HepG2 (cell line): ENCODE results near the gene SLC2A11. TPM values are rescaled to one million over a fixed set of nuclear protein-coding genes. Genes with fewer than 3 reads are reported as not detected.

Source experiments
- ARID5B ChIP-seq: IDR thresholded peaks from 2 replicates; pipeline ENCODE4 v1.4.0; 2020; ENCODE audit warnings: mild to moderate bottlenecking, missing genetic modification reagents
- JARID2 ChIP-seq: sonication (generic); formaldehyde crosslinking; IDR thresholded peaks from 2 replicates; pipeline ENCODE4 v1.8.1; 2023; ENCODE audit warnings: missing genetic modification reagents, inconsistent platforms; ENCODE audit not compliant: insufficient replicate concordance
- NBN ChIP-seq: fragments of 450-650 bp; conservative IDR thresholded peaks from 2 replicates; pipeline ENCODE4 v1.6.1; 2017
- NFYC ChIP-seq: IDR thresholded peaks from 2 replicates; pipeline ENCODE4 v1.6.1; 2016; ENCODE audit warnings: missing genetic modification reagents, missing compliant biosample characterization
- SKIL ChIP-seq: sonication (generic); formaldehyde crosslinking; IDR thresholded peaks from 2 replicates; pipeline ENCODE4 v1.8.0; 2022; ENCODE audit warnings: missing genetic modification reagents, mild to moderate bottlenecking, moderate library complexity, borderline replicate concordance
- SNAPC5 ChIP-seq: sonication (generic); formaldehyde crosslinking; IDR thresholded peaks from 2 replicates; pipeline ENCODE4 v1.8.1; 2023; ENCODE audit warnings: mild to moderate bottlenecking, missing genetic modification reagents, borderline replicate concordance
- SOX6 ChIP-seq, 2 experiments: fragments of 450-650 bp in 1 of 2; sonication (generic) in 1 of 2; formaldehyde crosslinking in 1 of 2; IDR thresholded peaks; 2 replicates each; pipeline versions ENCODE4 v1.4.0 to v1.6.1; 2017 to 2020; ENCODE audit warnings: antibody characterized with exemption in 1 of 2, mild to moderate bottlenecking in 1 of 2, missing genetic modification reagents in 1 of 2
- STAT6 ChIP-seq: sonication (generic); formaldehyde crosslinking; IDR thresholded peaks from 2 replicates; pipeline ENCODE4 v1.4.0; 2020; ENCODE audit warnings: missing genetic modification reagents, mild to moderate bottlenecking, borderline replicate concordance
- ZBTB49 ChIP-seq: sonication (generic); formaldehyde crosslinking; IDR thresholded peaks from 2 replicates; pipeline ENCODE4 v1.4.0; 2020; ENCODE audit warnings: missing genetic modification reagents, borderline replicate concordance
- ZNF414 ChIP-seq: sonication (generic); formaldehyde crosslinking; IDR thresholded peaks from 2 replicates; pipeline ENCODE4 v1.5.0; 2020; ENCODE audit warnings: missing genetic modification reagents
- ZNF501 ChIP-seq: sonication (generic); formaldehyde crosslinking; IDR thresholded peaks from 2 replicates; pipeline ENCODE4 v1.5.1; 2020; ENCODE audit warnings: mild to moderate bottlenecking, moderate library complexity, missing genetic modification reagents
- ZNF598 ChIP-seq: sonication (generic); formaldehyde crosslinking; IDR thresholded peaks from 2 replicates; pipeline ENCODE4 v1.5.1; 2020; ENCODE audit warnings: mild to moderate bottlenecking, missing genetic modification reagents, borderline replicate concordance
- polyA plus RNA-seq, 8 experiments: library from polyadenylated mRNA; depleted of rRNA in 3 of 8; stranded (reverse) in 7 of 8; unstranded in 1 of 8; fragments of >200 nt; fragmentation: Illumina TruSeq in 4 of 8; extraction: Trizol in 4 of 8; gene quantifications; 2 replicates each; pipeline versions ENCODE4 v1.2.1 to v1.2.3, GENCODE V29; 2011 to 2016; ENCODE audit warnings: low read depth in 4 of 8, missing spikeins in 1 of 8, mixed read lengths in 1 of 8; ENCODE audit not compliant: insufficient read depth in 1 of 8
- total RNA-seq, 5 experiments: library from RNA; depleted of rRNA; stranded (reverse); fragments of >200 nt; fragmentation: Illumina TruSeq; extraction: Trizol; gene quantifications; 2 replicates each; pipeline ENCODE4 v1.2.3, GENCODE V29; 2016; ENCODE audit warnings: low read depth in 1 of 5

The SLC2A11 gene
- total and polyA plus RNA-seq, 2 of the 13 experiments (the other 11 are each of a cell fraction or from before 2014, with no cell fraction given) = 15.2 to 15.4 TPM

- TF ChIP-seq ZNF414 (CRISPR knock-in tag) = no peak
- TF ChIP-seq NBN = no peak
- TF ChIP-seq SNAPC5 (CRISPR knock-in tag) = no peak
- TF ChIP-seq SKIL = no peak
- no peak for TF ChIP-seq ARID5B
- peak; percentile 55 for TF ChIP-seq JARID2 (CRISPR knock-in tag)
- no peak for TF ChIP-seq SOX6 (IDR thresholded peaks at IDR 0.05)
- TF ChIP-seq SOX6 (CRISPR knock-in tag; IDR thresholded peaks at IDR 0.05) = no peak; the same call in 1 of the 2 replicates
- no peak for TF ChIP-seq ZBTB49 (CRISPR knock-in tag)
- TF ChIP-seq NFYC (CRISPR knock-in tag) = no peak; the same call in 1 of the 2 replicates
- no peak for TF ChIP-seq STAT6
- peak; percentile 34; the same call in 1 of the 2 replicates for TF ChIP-seq ZNF598 (CRISPR knock-in tag)
- peak; percentile 32; the same call in 1 of the 2 replicates for TF ChIP-seq ZNF501 (CRISPR knock-in tag)
Measured at GRCh38 chr22:23857606-23858483, at the start of gene SLC2A11 (continued).
